ENCODE measurements around the gene SCLY. TPM values are rescaled to one million over a fixed set of nuclear protein-coding genes. Genes with fewer than 3 reads are reported as not detected.

The SCLY gene
- total RNA-seq, 1 donor from 2014 or later = 44.0 TPM

DNA sequence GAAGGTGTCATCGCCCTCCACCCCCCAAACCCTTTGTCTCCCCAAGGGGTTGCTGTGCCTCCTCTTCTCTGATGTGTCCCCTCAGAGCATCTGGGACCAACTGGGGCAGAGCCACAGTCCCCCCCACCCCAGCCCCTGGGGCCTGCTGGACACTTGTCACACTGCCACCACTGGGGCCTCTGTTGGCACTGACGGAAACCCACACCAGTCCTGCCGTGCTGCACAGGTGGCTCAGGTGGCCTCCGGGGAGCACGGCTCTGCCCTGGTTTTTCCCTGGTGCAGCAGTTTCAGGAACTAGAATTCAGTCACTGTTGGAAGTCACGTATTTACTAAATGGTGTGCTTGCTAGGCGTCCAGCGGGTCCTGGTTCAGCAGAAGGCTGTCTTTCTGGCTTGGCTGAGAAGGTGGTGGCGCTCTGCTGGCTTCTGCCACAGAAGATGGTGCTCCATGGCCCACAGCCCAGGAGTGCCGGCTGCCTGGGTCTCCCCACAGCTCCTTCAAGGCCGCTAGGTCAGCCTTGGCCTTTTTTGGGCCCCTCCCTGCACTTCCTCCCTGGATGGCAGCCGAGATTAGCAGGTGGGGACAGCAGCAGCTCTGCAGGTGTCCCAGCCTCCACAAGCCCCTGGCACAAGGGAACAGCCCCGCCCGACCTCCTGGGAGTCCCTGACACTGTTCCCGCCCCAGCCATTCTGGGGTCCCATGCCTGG lies 59.1 kb downstream of the SCLY start:
- peaks cover 12% of the 10 kb centered on the region for H3K27me3 Mint-ChIP-seq (ENCODE audit: unreplicated experiment)
- peaks cover 5% of the 10 kb centered on the region for H3K4me1 Mint-ChIP-seq (ENCODE audit: low read depth, unreplicated experiment)
- peaks cover 2% of the 10 kb centered on the region for H3K9me3 Mint-ChIP-seq (ENCODE audit: unreplicated experiment)
- peak; percentile 32 for DNase-seq
- H3K4me3 Mint-ChIP-seq (ENCODE audit: unreplicated experiment) = no peak overlapping the region
- H3K27ac Mint-ChIP-seq (ENCODE audit: unreplicated experiment) = no peak overlapping the region
- TF ChIP-seq, protein P1, sequence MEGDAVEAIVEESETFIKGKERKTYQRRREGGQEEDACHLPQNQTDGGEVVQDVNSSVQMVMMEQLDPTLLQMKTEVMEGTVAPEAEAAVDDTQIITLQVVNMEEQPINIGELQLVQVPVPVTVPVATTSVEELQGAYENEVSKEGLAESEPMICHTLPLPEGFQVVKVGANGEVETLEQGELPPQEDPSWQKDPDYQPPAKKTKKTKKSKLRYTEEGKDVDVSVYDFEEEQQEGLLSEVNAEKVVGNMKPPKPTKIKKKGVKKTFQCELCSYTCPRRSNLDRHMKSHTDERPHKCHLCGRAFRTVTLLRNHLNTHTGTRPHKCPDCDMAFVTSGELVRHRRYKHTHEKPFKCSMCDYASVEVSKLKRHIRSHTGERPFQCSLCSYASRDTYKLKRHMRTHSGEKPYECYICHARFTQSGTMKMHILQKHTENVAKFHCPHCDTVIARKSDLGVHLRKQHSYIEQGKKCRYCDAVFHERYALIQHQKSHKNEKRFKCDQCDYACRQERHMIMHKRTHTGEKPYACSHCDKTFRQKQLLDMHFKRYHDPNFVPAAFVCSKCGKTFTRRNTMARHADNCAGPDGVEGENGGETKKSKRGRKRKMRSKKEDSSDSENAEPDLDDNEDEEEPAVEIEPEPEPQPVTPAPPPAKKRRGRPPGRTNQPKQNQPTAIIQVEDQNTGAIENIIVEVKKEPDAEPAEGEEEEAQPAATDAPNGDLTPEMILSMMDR (IDR thresholded peaks at IDR 0.05; ENCODE audit: partially characterized antibody, unreplicated experiment) = no peak
- no peaks in the 10 kb centered on the region for H3K36me3 Mint-ChIP-seq (ENCODE audit: unreplicated experiment)

DNA sequence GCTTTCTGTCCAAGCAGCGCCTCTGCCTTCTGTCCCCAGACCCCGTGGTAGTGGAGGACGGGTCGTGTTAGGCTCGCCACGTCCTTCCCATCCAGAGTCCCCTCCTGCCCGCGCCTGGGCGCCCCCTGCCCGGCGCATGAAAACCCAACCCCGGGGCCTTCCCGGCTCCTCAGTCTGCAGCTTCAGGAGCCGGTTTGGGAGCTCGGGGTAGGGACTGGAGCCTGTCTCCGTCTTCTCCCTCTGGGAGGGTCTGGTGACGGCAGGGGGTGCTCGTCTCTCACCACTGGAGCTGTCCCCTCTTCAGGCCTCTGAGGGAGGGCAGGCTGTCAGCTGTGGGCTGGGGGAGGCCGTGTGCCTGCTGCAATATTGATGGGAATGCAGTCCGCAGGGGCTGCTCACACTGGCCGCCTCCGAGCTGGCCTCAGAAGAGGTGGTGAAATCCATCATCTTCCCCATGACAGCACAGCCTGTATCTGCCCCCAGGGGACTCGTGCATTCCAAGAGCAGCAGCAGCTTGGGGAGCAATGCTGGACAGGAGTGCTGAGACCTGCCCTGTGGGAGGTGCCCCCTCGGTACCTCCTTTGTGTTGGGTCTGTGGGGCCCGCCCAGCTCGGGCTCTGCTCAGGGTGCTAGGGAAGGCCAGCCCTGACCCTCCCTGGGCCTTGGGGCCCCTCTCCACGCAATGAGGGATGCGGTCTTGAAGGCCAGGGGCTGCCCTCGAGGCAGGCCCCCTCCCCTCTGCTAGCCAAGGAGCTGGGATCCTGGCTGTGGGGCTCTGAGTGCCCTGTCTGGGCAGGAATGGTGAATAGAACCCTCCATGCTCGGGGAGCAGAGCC lies 59.9 kb downstream of the SCLY start:
- Mint-ChIP-seq H3K4me3 (ENCODE audit: unreplicated experiment) (no peak overlapping the region), H3K27ac (ENCODE audit: unreplicated experiment) (no peak overlapping the region), H3K36me3 (ENCODE audit: unreplicated experiment) (no peaks in the 10 kb centered on the region), H3K9me3 (ENCODE audit: unreplicated experiment) (peaks cover 2% of the 10 kb centered on the region), H3K27me3 (ENCODE audit: unreplicated experiment) (peaks cover 12% of the 10 kb centered on the region), H3K4me1 (ENCODE audit: low read depth, unreplicated experiment) (peaks cover 3% of the 10 kb centered on the region)
- DNase-seq = peak; percentile 66
- TF ChIP-seq, protein P1 (IDR thresholded peaks at IDR 0.05; ENCODE audit: partially characterized antibody, unreplicated experiment) = no peak

DNA sequence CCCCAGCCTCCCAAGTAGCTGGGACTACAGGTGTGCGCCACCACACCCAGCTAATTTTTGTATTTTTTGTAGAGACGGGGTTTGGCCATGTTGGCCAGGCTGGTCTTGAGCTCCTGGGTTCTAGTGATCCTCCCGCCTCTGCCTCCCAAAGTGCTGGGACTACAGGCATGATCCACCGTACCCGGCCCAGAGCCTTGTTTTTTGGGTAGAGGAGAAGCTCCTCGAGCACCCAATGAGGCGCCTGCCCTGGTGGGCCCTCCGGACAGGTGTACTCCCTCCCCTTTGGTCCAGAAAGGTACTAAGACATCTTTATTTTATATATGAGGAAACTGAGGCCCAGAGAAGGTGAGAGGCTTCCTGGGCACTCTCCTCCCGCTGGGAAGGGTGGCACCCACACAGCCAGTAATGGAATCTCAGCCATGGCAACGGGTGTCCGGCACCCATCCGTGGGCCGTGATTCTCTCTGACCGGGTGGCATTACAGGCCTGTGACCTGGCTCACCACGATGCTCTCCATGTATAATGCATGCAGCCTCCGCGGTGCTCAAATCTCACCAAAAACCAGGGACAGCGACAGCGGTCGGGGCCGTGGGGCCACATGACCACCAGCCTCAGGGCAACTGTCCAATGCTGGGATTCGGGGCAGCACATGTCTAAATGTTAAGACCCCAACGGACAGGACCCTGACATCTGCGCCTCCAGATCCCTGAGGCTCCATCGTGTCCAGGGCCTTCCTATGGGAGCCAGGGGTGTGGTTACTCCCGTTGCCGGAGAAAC lies 60.9 kb downstream of the SCLY start:
- Mint-ChIP-seq H3K36me3 (ENCODE audit: unreplicated experiment) (no peaks in the 10 kb centered on the region), H3K27ac (ENCODE audit: unreplicated experiment) (no peak overlapping the region), H3K4me1 (ENCODE audit: low read depth, unreplicated experiment) (peaks cover 3% of the 10 kb centered on the region), H3K27me3 (ENCODE audit: unreplicated experiment) (peaks cover 9% of the 10 kb centered on the region), H3K9me3 (ENCODE audit: unreplicated experiment) (peaks cover 1% of the 10 kb centered on the region), H3K4me3 (ENCODE audit: unreplicated experiment) (no peak overlapping the region)
- DNase-seq = peak; percentile 10
- TF ChIP-seq, protein P1 (IDR thresholded peaks at IDR 0.05; ENCODE audit: partially characterized antibody, unreplicated experiment) = no peak

DNA sequence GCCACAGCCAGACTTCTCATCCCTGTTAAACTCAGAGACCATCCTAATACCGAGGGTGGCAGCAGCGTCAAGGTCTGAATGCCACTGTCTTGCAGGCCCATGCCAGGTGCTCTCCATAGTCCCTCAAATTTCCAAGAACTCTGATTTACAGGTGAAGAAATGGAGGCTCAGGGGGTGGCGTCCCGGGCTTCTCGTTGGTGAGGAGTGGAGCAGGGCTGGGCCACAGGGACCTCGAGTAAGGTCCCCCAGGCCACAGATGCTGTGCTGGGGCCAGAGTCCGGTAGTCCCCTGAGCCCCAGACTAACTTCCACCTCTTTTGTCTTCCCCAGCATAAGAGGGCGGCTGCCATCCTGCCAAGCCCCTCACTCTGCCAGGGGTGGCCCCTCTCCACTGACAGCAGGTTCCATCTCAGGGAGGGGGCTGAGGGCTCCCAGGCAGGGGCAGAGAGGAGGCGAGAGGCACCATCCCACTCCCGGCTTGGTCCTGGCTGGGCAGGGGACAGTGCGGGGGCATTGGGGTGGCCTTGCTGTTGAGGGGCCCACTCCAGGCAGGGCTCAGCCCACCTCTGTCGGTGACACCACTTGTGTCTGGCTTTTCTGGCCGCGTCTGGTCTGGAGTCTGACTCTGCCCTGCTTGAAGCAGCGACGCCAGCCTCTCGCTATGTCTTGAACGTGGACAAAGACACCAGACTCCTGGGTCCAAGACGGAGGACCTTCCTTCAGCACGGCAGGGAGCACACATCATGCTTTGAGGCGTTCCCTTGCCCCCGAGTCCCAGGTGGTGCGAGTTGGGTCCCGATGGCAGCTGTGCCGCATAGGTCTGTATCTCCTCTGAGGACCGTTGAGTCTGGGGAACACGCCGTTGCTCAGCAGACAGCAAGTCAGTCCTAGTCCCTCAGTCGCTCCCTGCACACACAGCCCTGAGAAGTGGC lies 61.8 kb downstream of the SCLY start:
- H3K27ac Mint-ChIP-seq (ENCODE audit: unreplicated experiment) = no peak overlapping the region
- H3K4me3 Mint-ChIP-seq (ENCODE audit: unreplicated experiment) = no peak overlapping the region
- DNase-seq = peak; percentile 17
- peaks cover 1% of the 10 kb centered on the region for H3K9me3 Mint-ChIP-seq (ENCODE audit: unreplicated experiment)
- TF ChIP-seq, protein P1 (IDR thresholded peaks at IDR 0.05; ENCODE audit: partially characterized antibody, unreplicated experiment) = no peak
- peaks cover 3% of the 10 kb centered on the region for H3K4me1 Mint-ChIP-seq (ENCODE audit: low read depth, unreplicated experiment)
- H3K27me3 Mint-ChIP-seq (ENCODE audit: unreplicated experiment) = peaks cover 9% of the 10 kb centered on the region
- H3K36me3 Mint-ChIP-seq (ENCODE audit: unreplicated experiment) = no peaks in the 10 kb centered on the region

All from glutamatergic neuron (in vitro differentiated cells).